CD4-positive, alpha-beta T cell treated with Interleukin-1 beta for 1 hour (primary cell): ENCODE results near the gene LGR4.

Experiments used
- DNase-seq, 2 donors: peaks; one replicate each; pipeline ENCODE4 v3.0.0-alpha.2; 2020 to 2022

LGR4 gene

GRCh38 chr11:27401280-27401832 is 71.2 kb downstream of the LGR4 start:
- no peak for DNase-seq

- DNase-seq = no peak
Measured at GRCh38 chr11:27398400-27398770, 74.2 kb downstream of the LGR4 start.

GRCh38 chr11:27397624-27398399 is 74.8 kb downstream of the LGR4 start:
- DNase-seq = no peak

GRCh38 chr11:27396259-27396839 is 76.2 kb downstream of the LGR4 start:
- no peak for DNase-seq

GRCh38 chr11:27395556-27396258 is 76.9 kb downstream of the LGR4 start:
- no peak for DNase-seq

GRCh38 chr11:27394781-27395228 is 77.8 kb downstream of the LGR4 start:
- DNase-seq = no peak

- DNase-seq = no peak
Measured at GRCh38 chr11:27392278-27393114, 80.1 kb downstream of the LGR4 start.

GRCh38 chr11:27391331-27392015 is 81.1 kb downstream of the LGR4 start:
- no peak for DNase-seq

- DNase-seq = no peak
Measured at GRCh38 chr11:27390318-27391295, 82.0 kb downstream of the LGR4 start.

- DNase-seq = no peak
Measured at GRCh38 chr11:27388869-27389268, 83.7 kb downstream of the LGR4 start.

GRCh38 chr11:27388001-27388400 is 84.6 kb downstream of the LGR4 start:
- DNase-seq = no peak

- DNase-seq = no peak
Measured at GRCh38 chr11:27387362-27387761, 85.2 kb downstream of the LGR4 start.

- DNase-seq = no peak
Measured at GRCh38 chr11:27386181-27386845, 86.3 kb downstream of the LGR4 start.

GRCh38 chr11:27385245-27385644 is 87.3 kb downstream of the LGR4 start:
- DNase-seq = no peak

GRCh38 chr11:27384227-27384626 is 88.4 kb downstream of the LGR4 start:
- no peak for DNase-seq

GRCh38 chr11:27383645-27384044 is 88.9 kb downstream of the LGR4 start:
- no peak for DNase-seq

- DNase-seq = no peak
Measured at GRCh38 chr11:27381238-27381666, 91.3 kb downstream of the LGR4 start.

GRCh38 chr11:27380771-27381170 is 91.8 kb downstream of the LGR4 start:
- DNase-seq = no peak

- no peak for DNase-seq
Measured at GRCh38 chr11:27379449-27379848, 93.1 kb downstream of the LGR4 start.

- no peak for DNase-seq
Measured at GRCh38 chr11:27375370-27375769, 97.2 kb downstream of the LGR4 start.
